ENCODE results near the gene CHCHD6. TPM values are rescaled to one million over a fixed set of nuclear protein-coding genes. Genes with fewer than 3 reads are reported as not detected.

CHCHD6 gene
- total RNA-seq, 2 experiments from 2014 or later, result 8.7 to 9.3 TPM

DNA sequence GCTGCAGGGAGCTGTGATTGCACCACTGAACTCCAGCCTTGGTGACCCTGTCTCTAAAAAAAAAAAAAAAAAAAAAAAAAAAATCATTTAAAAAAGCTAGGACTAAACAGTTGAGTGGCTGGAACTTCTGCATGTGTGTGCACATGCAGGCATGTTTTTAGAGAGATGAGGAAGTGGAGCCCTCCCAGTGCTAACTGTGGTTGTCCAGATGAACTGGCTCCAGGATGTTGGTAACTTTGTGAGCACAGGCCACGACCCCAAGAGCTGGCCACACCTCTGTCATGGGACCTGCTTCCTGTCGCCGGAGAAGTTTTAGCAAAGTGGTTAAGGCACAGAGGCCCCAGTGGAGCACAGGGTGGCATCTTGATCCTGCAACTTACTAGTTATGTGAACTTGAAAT lies 27.0 kb downstream of the CHCHD6 start:
- Histone ChIP-seq H3K36me3 (ENCODE audit: insufficient read depth, low read length) (peaks cover 18% of the 10 kb centered on the region), H3K4me1 (ENCODE audit: insufficient read depth, low read length) (peaks cover 9% of the 10 kb centered on the region), H3K4me3 (ENCODE audit: low read length) (no peak overlapping the region), H3K9me3 (ENCODE audit: control insufficient read depth in 1 of 2, insufficient read depth in 1 of 2, low read length in 2 of 2) (no peaks in the 10 kb centered on the region), H3K27ac (ENCODE audit: low read depth in 1 of 2, low read length in 2 of 2) (no peak overlapping the region), H3K27me3 (ENCODE audit: control insufficient read depth in 1 of 2, insufficient read depth in 2 of 2, low read length in 2 of 2) (no peaks in the 10 kb centered on the region)
- Mint-ChIP-seq H3K4me3 (no peak overlapping the region), H3K27me3 (no peaks in the 10 kb centered on the region), H3K27ac (no peak overlapping the region), H3K36me3 (ENCODE audit: low read depth) (peaks cover 79% of the 10 kb centered on the region), H3K9me3 (no peaks in the 10 kb centered on the region), H3K4me1 (ENCODE audit: low read depth) (peaks cover 4% of the 10 kb centered on the region)
- ATAC-seq (ENCODE audit: poor library complexity) (no peak), DNase-seq (peak in 3 of 14 experiments; percentile 3 to 19 (median 8))
- intact Hi-C loops (cut with DNase I, micrococcal nuclease), result no loop called here
- TF ChIP-seq, protein P1, sequence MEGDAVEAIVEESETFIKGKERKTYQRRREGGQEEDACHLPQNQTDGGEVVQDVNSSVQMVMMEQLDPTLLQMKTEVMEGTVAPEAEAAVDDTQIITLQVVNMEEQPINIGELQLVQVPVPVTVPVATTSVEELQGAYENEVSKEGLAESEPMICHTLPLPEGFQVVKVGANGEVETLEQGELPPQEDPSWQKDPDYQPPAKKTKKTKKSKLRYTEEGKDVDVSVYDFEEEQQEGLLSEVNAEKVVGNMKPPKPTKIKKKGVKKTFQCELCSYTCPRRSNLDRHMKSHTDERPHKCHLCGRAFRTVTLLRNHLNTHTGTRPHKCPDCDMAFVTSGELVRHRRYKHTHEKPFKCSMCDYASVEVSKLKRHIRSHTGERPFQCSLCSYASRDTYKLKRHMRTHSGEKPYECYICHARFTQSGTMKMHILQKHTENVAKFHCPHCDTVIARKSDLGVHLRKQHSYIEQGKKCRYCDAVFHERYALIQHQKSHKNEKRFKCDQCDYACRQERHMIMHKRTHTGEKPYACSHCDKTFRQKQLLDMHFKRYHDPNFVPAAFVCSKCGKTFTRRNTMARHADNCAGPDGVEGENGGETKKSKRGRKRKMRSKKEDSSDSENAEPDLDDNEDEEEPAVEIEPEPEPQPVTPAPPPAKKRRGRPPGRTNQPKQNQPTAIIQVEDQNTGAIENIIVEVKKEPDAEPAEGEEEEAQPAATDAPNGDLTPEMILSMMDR (IDR thresholded peaks at IDR 0.05), result no peak
- POLR2A ChIA-PET, result no interaction called here
- CTCF ChIA-PET, result no interaction called here

DNA sequence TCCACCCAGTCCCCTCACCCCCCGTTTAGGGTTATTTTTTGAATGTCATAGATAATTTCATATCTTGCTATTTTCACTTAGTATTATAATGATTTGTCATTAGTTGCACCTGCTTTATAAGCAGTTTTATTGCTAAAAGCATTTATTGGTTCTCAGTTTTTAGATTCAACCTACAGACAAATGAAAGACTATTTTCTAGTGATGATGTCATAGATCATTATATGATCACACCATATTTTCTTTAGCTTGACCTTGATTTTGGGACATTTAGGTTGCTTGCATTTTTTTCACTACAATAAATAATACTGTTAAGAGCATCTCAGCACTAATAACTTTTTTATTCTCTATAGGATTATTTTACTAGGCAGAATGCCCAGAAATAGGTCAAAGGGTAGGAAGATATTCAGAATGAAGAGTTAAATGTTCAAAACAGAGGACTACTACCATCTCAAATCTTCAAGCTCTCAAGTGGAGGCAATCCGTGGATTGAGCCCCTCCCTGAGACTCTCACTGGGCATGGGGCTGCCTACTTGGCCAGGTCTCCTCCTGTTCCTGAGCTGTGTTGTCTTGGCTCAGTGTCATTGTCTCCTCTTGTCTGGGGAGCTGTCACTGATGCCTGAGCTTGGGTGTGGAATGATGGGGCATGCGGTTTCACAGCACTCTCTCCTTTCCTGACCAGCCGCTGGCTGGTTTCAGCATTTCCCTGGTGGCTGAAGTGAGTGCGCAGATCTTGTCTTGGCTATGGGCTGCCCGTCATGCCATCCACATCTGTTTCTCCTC lies 28.4 kb downstream of the CHCHD6 start:
- H3K27ac ChIP-seq (ENCODE audit: low read depth in 1 of 2, low read length in 2 of 2), result no peak overlapping the region
- no peak overlapping the region for H3K27ac Mint-ChIP-seq
- ChIA-PET CTCF (no interaction called here), POLR2A (no interaction called here)
- no peak overlapping the region for H3K4me3 Mint-ChIP-seq
- peaks cover 9% of the 10 kb centered on the region for H3K4me1 ChIP-seq (ENCODE audit: insufficient read depth, low read length)
- peaks cover 77% of the 10 kb centered on the region for H3K36me3 Mint-ChIP-seq (ENCODE audit: low read depth)
- H3K27me3 ChIP-seq (ENCODE audit: control insufficient read depth in 1 of 2, insufficient read depth in 2 of 2, low read length in 2 of 2), result no peaks in the 10 kb centered on the region
- peaks cover 9% of the 10 kb centered on the region for H3K36me3 ChIP-seq (ENCODE audit: insufficient read depth, low read length)
- TF ChIP-seq, protein P1 (IDR thresholded peaks at IDR 0.05), result no peak
- peaks cover 0 to under 1% of the 10 kb centered on the region in 2 experiments for H3K9me3 ChIP-seq (ENCODE audit: control insufficient read depth in 1 of 2, insufficient read depth in 1 of 2, low read length in 2 of 2)
- H3K4me1 Mint-ChIP-seq (ENCODE audit: low read depth), result peaks cover 4% of the 10 kb centered on the region
- no peak overlapping the region for H3K4me3 ChIP-seq (ENCODE audit: low read length)
- intact Hi-C loops (cut with DNase I, micrococcal nuclease), result no loop called here
- ATAC-seq (ENCODE audit: poor library complexity) (no peak), DNase-seq (peak in 1 of 14 experiments; percentile 4)
- H3K9me3 Mint-ChIP-seq, result no peaks in the 10 kb centered on the region
- H3K27me3 Mint-ChIP-seq, result no peaks in the 10 kb centered on the region

DNA sequence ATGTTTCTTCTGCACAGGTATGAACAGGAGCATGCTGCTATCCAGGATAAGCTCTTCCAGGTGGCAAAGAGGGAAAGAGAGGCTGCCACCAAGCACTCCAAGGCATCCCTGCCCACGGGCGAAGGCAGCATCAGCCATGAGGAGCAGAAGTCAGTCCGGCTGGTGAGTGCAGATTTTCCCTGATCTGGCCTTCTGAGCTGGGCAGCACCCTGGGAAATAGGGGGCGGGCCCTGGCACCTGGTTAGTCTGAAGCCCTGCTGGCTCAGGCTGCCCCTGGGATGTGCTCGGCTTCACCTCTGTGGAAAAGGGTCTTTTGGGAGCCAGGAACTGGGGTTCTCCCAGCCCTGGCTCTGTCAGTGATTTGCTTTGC lies 29.0 kb downstream of the CHCHD6 start:
- TF ChIP-seq, protein P1 (IDR thresholded peaks at IDR 0.05), result no peak
- Mint-ChIP-seq H3K4me3 (no peak overlapping the region), H3K4me1 (ENCODE audit: low read depth) (peaks cover 4% of the 10 kb centered on the region), H3K27ac (no peak overlapping the region), H3K27me3 (no peaks in the 10 kb centered on the region), H3K36me3 (ENCODE audit: low read depth) (peaks cover 77% of the 10 kb centered on the region), H3K9me3 (no peaks in the 10 kb centered on the region)
- Histone ChIP-seq H3K9me3 (ENCODE audit: control insufficient read depth in 1 of 2, insufficient read depth in 1 of 2, low read length in 2 of 2) (peaks cover 0 to 4% of the 10 kb centered on the region in 2 experiments), H3K4me3 (ENCODE audit: low read length) (no peak overlapping the region), H3K27ac (ENCODE audit: low read depth in 1 of 2, low read length in 2 of 2) (no peak overlapping the region), H3K36me3 (ENCODE audit: insufficient read depth, low read length) (peaks cover 14% of the 10 kb centered on the region), H3K27me3 (ENCODE audit: control insufficient read depth in 1 of 2, insufficient read depth in 2 of 2, low read length in 2 of 2) (no peaks in the 10 kb centered on the region), H3K4me1 (ENCODE audit: insufficient read depth, low read length) (peaks cover 9% of the 10 kb centered on the region)
- ChIA-PET CTCF (no interaction called here), POLR2A (no interaction called here)
- peak in 1 of 14 experiments; percentile 15 for DNase-seq
- intact Hi-C loops (cut with DNase I, micrococcal nuclease), result no loop called here
- no peak for ATAC-seq (ENCODE audit: poor library complexity)
